H9 (cell line): ENCODE measurements around the gene COX4I2. TPM values are rescaled to one million over a fixed set of nuclear protein-coding genes. Genes with fewer than 3 reads are reported as not detected.
A peak's percentile ranks its signal among the peaks of the same experiment; 100 is the strongest.

Experiments
- DNase-seq: peaks from one replicate; pipeline ENCODE4 v3.0.0-alpha.2; 2017
- H2AFZ ChIP-seq: one replicate; pipeline ENCODE4 v1.6.1; 2013; ENCODE audit warnings: mild to moderate bottlenecking, low read length, control low read depth, moderate library complexity
- H2AK5ac ChIP-seq: 2 replicates; pipeline ENCODE4 v1.6.1; 2013; ENCODE audit warnings: low read length, control low read depth, mixed read lengths; ENCODE audit not compliant: insufficient read length
- H2BK120ac ChIP-seq: one replicate; pipeline ENCODE4 v1.6.1; 2013; ENCODE audit warnings: low read depth, mild to moderate bottlenecking, low read length, control low read depth, inconsistent platforms; ENCODE audit not compliant: poor library complexity, severe bottlenecking
- H2BK12ac ChIP-seq: 2 replicates; pipeline ENCODE4 v1.6.1; 2013; ENCODE audit warnings: low read length, control low read depth, mixed read lengths, low read depth; ENCODE audit not compliant: insufficient read length
- H2BK15ac ChIP-seq: 2 replicates; pipeline ENCODE4 v1.6.1; 2013; ENCODE audit warnings: low read depth, low read length, control low read depth
- H2BK20ac ChIP-seq: one replicate; pipeline ENCODE4 v1.6.1; 2013; ENCODE audit warnings: low read depth, mild to moderate bottlenecking, low read length, control low read depth, inconsistent platforms; ENCODE audit not compliant: poor library complexity, severe bottlenecking
- H2BK5ac ChIP-seq: 2 replicates; pipeline ENCODE4 v1.6.1; 2013; ENCODE audit warnings: low read length, control low read depth, mixed read lengths; ENCODE audit not compliant: insufficient read length
- H3K14ac ChIP-seq: 2 replicates; pipeline ENCODE4 v1.6.1; 2013; ENCODE audit warnings: low read length, control low read depth; ENCODE audit not compliant: insufficient read depth
- H3K18ac ChIP-seq: 2 replicates; pipeline ENCODE4 v1.6.1; 2013; ENCODE audit warnings: low read depth, mild to moderate bottlenecking, mixed read lengths, low read length, control low read depth; ENCODE audit not compliant: insufficient read length
- H3K23ac ChIP-seq: 2 replicates; pipeline ENCODE4 v1.6.1; 2013; ENCODE audit warnings: low read length, control low read depth, mixed read lengths, low read depth; ENCODE audit not compliant: insufficient read length
- H3K23me2 ChIP-seq: 2 replicates; pipeline ENCODE4 v1.6.1; 2013; ENCODE audit warnings: low read depth, mild to moderate bottlenecking, mixed read lengths, low read length, control low read depth; ENCODE audit not compliant: insufficient read length, poor library complexity, severe bottlenecking
- H3K27ac ChIP-seq: 2 replicates; pipeline ENCODE4 v1.5.1; 2013; ENCODE audit warnings: low read length, control low read depth, mixed read lengths, low read depth; ENCODE audit not compliant: insufficient read length
- H3K27me3 ChIP-seq: 2 replicates; pipeline ENCODE4 v1.6.1; 2013; ENCODE audit warnings: low read length, control low read depth, inconsistent platforms; ENCODE audit not compliant: insufficient read depth
- H3K4ac ChIP-seq: 2 replicates; pipeline ENCODE4 v1.6.1; 2013; ENCODE audit warnings: low read depth, mild to moderate bottlenecking, control low read depth, inconsistent platforms, low read length, moderate library complexity
- H3K4me1 ChIP-seq: 2 replicates; pipeline ENCODE4 v1.6.1; 2013; ENCODE audit warnings: low read length, control low read depth, inconsistent platforms; ENCODE audit not compliant: insufficient read depth
- H3K4me2 ChIP-seq: 2 replicates; pipeline ENCODE4 v1.6.1; 2013; ENCODE audit warnings: low read length, control low read depth, mixed read lengths; ENCODE audit not compliant: insufficient read length, insufficient read depth
- H3K56ac ChIP-seq: 2 replicates; pipeline ENCODE4 v1.6.1; 2013; ENCODE audit warnings: low read depth, mild to moderate bottlenecking, mixed read lengths, low read length, control low read depth; ENCODE audit not compliant: insufficient read length
- H3K79me1 ChIP-seq: 2 replicates; pipeline ENCODE4 v1.6.1; 2013; ENCODE audit warnings: low read depth, mild to moderate bottlenecking, moderate library complexity, low read length, control low read depth, inconsistent platforms; ENCODE audit not compliant: insufficient read depth, poor library complexity, severe bottlenecking
- H3K79me2 ChIP-seq: 2 replicates; pipeline ENCODE4 v1.6.1; 2013; ENCODE audit warnings: low read length, control low read depth, inconsistent platforms; ENCODE audit not compliant: insufficient read depth
- H3K9ac ChIP-seq: 2 replicates; pipeline ENCODE4 v1.6.1; 2013; ENCODE audit warnings: low read length, control low read depth, mixed read lengths; ENCODE audit not compliant: insufficient read length; ENCODE audit errors: extremely low read depth
- H3K9me3 ChIP-seq: one replicate; pipeline ENCODE4 v1.6.1; 2013; ENCODE audit warnings: low read depth, low read length, inconsistent platforms; ENCODE audit not compliant: control insufficient read depth
- H3T11ph ChIP-seq: one replicate; pipeline ENCODE4 v1.6.1; 2013; ENCODE audit warnings: mild to moderate bottlenecking, low read length, control low read depth, inconsistent platforms
- H4K20me1 ChIP-seq: one replicate; pipeline ENCODE4 v1.6.1; 2013; ENCODE audit not compliant: control insufficient read depth, insufficient read length, insufficient read depth
- H4K5ac ChIP-seq: 2 replicates; pipeline ENCODE4 v1.6.1; 2013; ENCODE audit warnings: low read depth, mild to moderate bottlenecking, mixed read lengths, low read length, control low read depth; ENCODE audit not compliant: insufficient read length
- H4K8ac ChIP-seq: replicated peaks from 2 replicates; pipeline ENCODE4 v1.6.1; 2013; ENCODE audit warnings: low read length, control low read depth, mixed read lengths, low read depth; ENCODE audit not compliant: insufficient read length
- H4K91ac ChIP-seq: 2 replicates; pipeline ENCODE4 v1.6.1; 2013; ENCODE audit warnings: low read depth, mild to moderate bottlenecking, moderate library complexity, mixed read lengths, low read length, control low read depth; ENCODE audit not compliant: insufficient read length
- H3K27ac Mint-ChIP-seq, 3 experiments: 2 replicates in 2 of 3; 3 replicates in 1 of 3; pipeline ENCODE4 v1.8.0; 2020 to 2021; ENCODE audit warnings: mixed read lengths in 3 of 3, mild to moderate bottlenecking in 1 of 3, moderate library complexity in 1 of 3
- H3K27me3 Mint-ChIP-seq: 2 replicates; pipeline ENCODE4 v1.8.0; 2021; ENCODE audit warnings: low read depth, mild to moderate bottlenecking, moderate library complexity, mixed read lengths
- H3K36me3 Mint-ChIP-seq, 3 experiments: 2 replicates in 2 of 3; 3 replicates in 1 of 3; pipeline ENCODE4 v1.8.0; 2020 to 2021; ENCODE audit warnings: low read depth in 3 of 3, mixed read lengths in 3 of 3; ENCODE audit not compliant: insufficient read depth in 1 of 3
- H3K4me1 Mint-ChIP-seq, 2 experiments: 2 replicates each; pipeline ENCODE4 v1.8.0; 2020; ENCODE audit warnings: mixed read lengths in 2 of 2
- H3K4me3 Mint-ChIP-seq, 2 experiments: 2 replicates in 1 of 2; 3 replicates in 1 of 2; pipeline ENCODE4 v1.8.0; 2020 to 2021; ENCODE audit warnings: mild to moderate bottlenecking in 2 of 2, mixed read lengths in 2 of 2, moderate library complexity in 1 of 2
- H3K9me3 Mint-ChIP-seq, 2 experiments: 2 replicates in 1 of 2; 3 replicates in 1 of 2; pipeline ENCODE4 v1.8.0; 2020; ENCODE audit warnings: mild to moderate bottlenecking in 2 of 2, mixed read lengths in 2 of 2, moderate library complexity in 1 of 2
- CTCF ChIP-seq: fragments of 200-600 bp; sonication (generic); conservative IDR thresholded peaks from 3 replicates; pipeline ENCODE4 v1.8.0; 2021; ENCODE audit warnings: antibody characterized with exemption, mild to moderate bottlenecking
- WGBS: extraction: QIAGEN DNeasy Blood & Tissue Kit; methylation state at CpG from one replicate; pipeline ENCODE4 v1.1.7; 2013; ENCODE audit warnings: missing lambda C conversion rate, low lambda C conversion rate, mixed read lengths; ENCODE audit not compliant: insufficient read length; ENCODE audit errors: extremely low coverage; 5-methylcytosine and 5-hydroxymethylcytosine counted together
- total RNA-seq: library from RNA; stranded (reverse); gene quantifications from 2 replicates; pipeline ENCODE4 v1.2.1, GENCODE V29; 2021

The COX4I2 gene
- total RNA-seq, 1 experiment from 2014 or later = not detected

- H3K9ac ChIP-seq = no peak overlapping the region
- no peak overlapping the region for H3K14ac ChIP-seq
- H2BK5ac ChIP-seq = no peak overlapping the region
- no peak overlapping the region for H4K5ac ChIP-seq
- H3K27ac Mint-ChIP-seq = peak overlapping the region; percentile 82 to 94 (median 82); a peak in 6 of 7 replicates
- H2AK5ac ChIP-seq = no peak overlapping the region
- H2BK15ac ChIP-seq = no peak overlapping the region
- H3K4me1 ChIP-seq = no peaks in the 10 kb centered on the region
- H2BK20ac ChIP-seq = no peak overlapping the region
- no peak overlapping the region for H4K8ac ChIP-seq
- WGBS = no CpG with 5 or more reads among the region's 7 CpGs
- H4K20me1 ChIP-seq = peaks cover 2% of the 10 kb centered on the region
- no peaks in the 10 kb centered on the region for H3K9me3 ChIP-seq
- H3K18ac ChIP-seq = peak overlapping the region; percentile 15
- no peak for DNase-seq
- H3K23ac ChIP-seq = no peak overlapping the region
- H3K27me3 ChIP-seq = no peaks in the 10 kb centered on the region
- H3K23me2 ChIP-seq = peaks cover 5% of the 10 kb centered on the region
- no peak overlapping the region for H4K91ac ChIP-seq
- H3T11ph ChIP-seq = no peak overlapping the region
- H3K79me2 ChIP-seq = no peaks in the 10 kb centered on the region
- H2BK12ac ChIP-seq = no peak overlapping the region
- no peaks in the 10 kb centered on the region for H3K27me3 Mint-ChIP-seq
- no peak overlapping the region for H3K56ac ChIP-seq
- no peaks in the 10 kb centered on the region for H3K9me3 Mint-ChIP-seq
- no peak overlapping the region for H2BK120ac ChIP-seq
- no peak overlapping the region for H3K4ac ChIP-seq
- H3K27ac ChIP-seq = no peak overlapping the region
- no peak for TF ChIP-seq CTCF
- H3K79me1 ChIP-seq = no peaks in the 10 kb centered on the region
- H3K4me3 Mint-ChIP-seq = no peak overlapping the region
- H2AFZ ChIP-seq = no peak overlapping the region
- H3K4me2 ChIP-seq = no peak overlapping the region
- peaks cover 3 to 45% (median 26%) of the 10 kb centered on the region in 3 experiments; a peak in 6 of 7 replicates for H3K36me3 Mint-ChIP-seq
- peaks cover 40 to 47% of the 10 kb centered on the region in 2 experiments for H3K4me1 Mint-ChIP-seq
Observed at GRCh38 chr20:31666258-31667042, 28.7 kb downstream of the COX4I2 start.
